ENCODE measurements around the gene MINDY4. TPM values are rescaled to one million over a fixed set of nuclear protein-coding genes. Genes with fewer than 3 reads are reported as not detected.

The MINDY4 gene
- total RNA-seq, 2 donors from 2014 or later: 7.5 to 8.6 TPM

GRCh38 chr7:30817371-30817767 is 46.2 kb downstream of the MINDY4 start:
- H3K27ac ChIP-seq: peak overlapping the region in 1 of 4 donors; percentile 36
- H3K4me3 ChIP-seq: no peak overlapping the region
- no peak for ATAC-seq
- 83 to 90% methylated on average over 7 of the region's 7 CpGs for WGBS, 2 donors
- H3K4me1 ChIP-seq: no peaks in the 10 kb centered on the region
- TF ChIP-seq POLR2A (IDR thresholded peaks at IDR 0.05) (no peak), CTCF (IDR thresholded peaks at IDR 0.05) (no peak)
- intact Hi-C loops (cut with DNase I): no loop called here
- no peaks in the 10 kb centered on the region for H3K9me3 ChIP-seq
- H3K27me3 ChIP-seq: no peaks in the 10 kb centered on the region
- H3K36me3 ChIP-seq (replicated peaks in 1 of 2; ENCODE audit: insufficient read depth in 1 of 2, low read depth in 2 of 2): no peaks in the 10 kb centered on the region
- no peak for DNase-seq

DNA sequence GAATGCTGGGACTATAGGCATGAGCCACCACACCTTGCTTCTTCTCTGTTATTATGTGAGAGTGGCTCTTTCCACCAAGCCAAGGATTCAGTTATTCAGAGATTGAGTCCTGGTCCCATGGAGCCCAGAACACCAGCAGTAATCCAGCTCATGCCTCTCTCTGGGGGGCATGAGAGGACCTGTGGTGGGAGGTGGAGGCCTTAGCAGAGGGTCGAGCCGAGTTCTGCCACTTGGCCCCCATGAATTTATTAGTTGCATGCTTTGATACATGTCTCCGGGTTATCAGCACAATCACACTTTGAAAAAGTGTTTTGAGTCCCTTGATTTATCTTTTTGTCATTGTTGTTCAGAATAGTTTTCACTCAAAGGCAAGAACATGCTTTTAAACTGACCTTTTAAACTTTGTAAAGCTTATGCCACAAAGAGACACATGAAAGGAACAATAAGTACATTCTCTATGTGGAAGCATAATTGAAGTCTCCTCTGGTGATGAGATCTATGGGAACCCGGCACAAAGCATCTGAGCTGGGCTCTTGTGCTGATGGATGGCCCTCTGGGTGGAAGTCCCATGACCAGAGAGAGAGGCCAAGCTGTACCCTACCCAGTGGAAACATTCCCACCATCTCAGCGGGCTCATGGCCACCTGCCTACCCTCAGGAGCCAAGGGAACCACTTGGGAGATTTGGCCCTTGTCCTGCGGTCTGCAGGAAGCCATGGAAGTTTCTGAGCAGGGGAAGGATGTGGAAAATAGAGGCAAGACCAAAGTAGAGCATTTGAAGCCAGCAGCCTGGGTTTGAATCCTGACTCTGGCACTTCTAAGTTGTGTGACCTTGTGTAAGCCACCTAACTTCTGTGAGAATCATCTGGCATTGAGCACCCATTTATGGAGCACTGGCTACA is 53.9 kb downstream of the MINDY4 start:
- H3K27ac ChIP-seq: no peak overlapping the region
- intact Hi-C loops (cut with DNase I): loop anchor here (10.0 kb wide), 1 partner anchor 280 kb away; no protein-coding TSS in a partner anchor
- TF ChIP-seq CTCF (IDR thresholded peaks at IDR 0.05) (no peak), POLR2A (IDR thresholded peaks at IDR 0.05) (no peak)
- H3K36me3 ChIP-seq (replicated peaks in 1 of 2; ENCODE audit: insufficient read depth in 1 of 2, low read depth in 2 of 2): no peaks in the 10 kb centered on the region
- H3K4me1 ChIP-seq: no peaks in the 10 kb centered on the region
- DNase-seq (no peak), ATAC-seq (no peak)
- H3K9me3 ChIP-seq: no peaks in the 10 kb centered on the region
- no peaks in the 10 kb centered on the region for H3K27me3 ChIP-seq
- no peak overlapping the region for H3K4me3 ChIP-seq
- WGBS, 2 donors: 90 to 98% methylated on average over 6 of the region's 6 CpGs

- no peak overlapping the region for H3K27ac ChIP-seq
- H3K9me3 ChIP-seq: no peaks in the 10 kb centered on the region
- H3K27me3 ChIP-seq: no peaks in the 10 kb centered on the region
- H3K4me3 ChIP-seq: no peak overlapping the region
- TF ChIP-seq POLR2A (IDR thresholded peaks at IDR 0.05): no peak
- no peak for TF ChIP-seq CTCF (IDR thresholded peaks at IDR 0.05)
- DNase-seq (no peak), ATAC-seq (no peak)
- intact Hi-C loops (cut with DNase I): loop anchor here (10.0 kb wide), 1 partner anchor 279 kb away; no protein-coding TSS in a partner anchor
- H3K4me1 ChIP-seq: no peaks in the 10 kb centered on the region
- H3K36me3 ChIP-seq (replicated peaks in 1 of 2; ENCODE audit: insufficient read depth in 1 of 2, low read depth in 2 of 2): no peaks in the 10 kb centered on the region
- 89 to 92% methylated on average over 7 of the region's 7 CpGs for WGBS, 2 donors
Observed at GRCh38 chr7:30826181-30826580, 55.0 kb downstream of the MINDY4 start.

GRCh38 chr7:30828591-30828990 is 57.4 kb downstream of the MINDY4 start:
- 93% methylated on average over 8 to 9 of the region's 9 CpGs for whole genome bisulfite sequencing, 2 donors
- H3K36me3 ChIP-seq (replicated peaks in 1 of 2; ENCODE audit: insufficient read depth in 1 of 2, low read depth in 2 of 2): no peaks in the 10 kb centered on the region
- intact Hi-C loops (cut with DNase I): loop anchor here (10.0 kb wide), 1 partner anchor 276 kb away; no protein-coding TSS in a partner anchor
- H3K9me3 ChIP-seq: peaks cover 0 to under 1% (median 0%) of the 10 kb centered on the region in 3 donors
- DNase-seq: no peak
- H3K4me1 ChIP-seq: no peaks in the 10 kb centered on the region
- TF ChIP-seq CTCF (IDR thresholded peaks at IDR 0.05) (no peak), POLR2A (IDR thresholded peaks at IDR 0.05) (no peak)
- ATAC-seq: no peak
- no peak overlapping the region for H3K4me3 ChIP-seq
- no peak overlapping the region for H3K27ac ChIP-seq
- no peaks in the 10 kb centered on the region for H3K27me3 ChIP-seq
